GM23338 (cell line): ENCODE results near the gene TBC1D9B. TPM values are rescaled to one million over a fixed set of nuclear protein-coding genes. Genes with fewer than 3 reads are reported as not detected.

Experiments
- ATAC-seq: fragments of 200-7000 bp; cut with Tn5 transposase; 3 replicates; pipeline ENCODE4 v1.9.1; 2020
- DNase-seq: peaks from one replicate; pipeline ENCODE4 v3.0.0-alpha.2; 2015; ENCODE audit warnings: low spot score
- H2AFZ ChIP-seq: fragments of 200-600 bp; sonication (generic); 2 replicates; pipeline ENCODE4 v1.8.0; 2016; ENCODE audit warnings: antibody characterized with exemption, mild to moderate bottlenecking, moderate library complexity
- H3F3A ChIP-seq: fragments of 200-600 bp; sonication (generic); replicated peaks from 2 replicates; pipeline ENCODE4 v1.8.0; 2017; ENCODE audit warnings: antibody characterized with exemption, mixed run types, low read depth
- H3K27ac ChIP-seq: fragments of 200-600 bp; sonication (generic); 2 replicates; pipeline ENCODE4 v1.6.1; 2016; ENCODE audit warnings: low read depth
- H3K27me3 ChIP-seq: fragments of 200-600 bp; sonication (generic); 2 replicates; pipeline ENCODE4 v1.8.0; 2016; ENCODE audit warnings: mild to moderate bottlenecking, mixed run types, moderate library complexity; ENCODE audit not compliant: insufficient read depth
- H3K36me3 ChIP-seq: fragments of 200-600 bp; sonication (generic); 2 replicates; pipeline ENCODE4 v1.8.0; 2016; ENCODE audit warnings: mild to moderate bottlenecking; ENCODE audit not compliant: insufficient read depth
- H3K4me1 ChIP-seq: fragments of 200-600 bp; sonication (generic); 2 replicates; pipeline ENCODE4 v1.8.0; 2016; ENCODE audit warnings: mild to moderate bottlenecking, moderate library complexity; ENCODE audit not compliant: insufficient read depth
- H3K4me2 ChIP-seq: fragments of 200-600 bp; sonication (generic); 2 replicates; pipeline ENCODE4 v1.7.1; 2017; ENCODE audit warnings: mixed run types
- H3K4me3 ChIP-seq: fragments of 200-600 bp; sonication (generic); 2 replicates; pipeline ENCODE4 v1.6.1; 2016; ENCODE audit warnings: mixed run types
- H3K79me2 ChIP-seq: fragments of 200-600 bp; sonication (generic); replicated peaks from 2 replicates; pipeline ENCODE4 v1.8.0; 2017; ENCODE audit warnings: mild to moderate bottlenecking; ENCODE audit not compliant: insufficient read depth
- H3K9me2 ChIP-seq: fragments of 200-600 bp; sonication (generic); 2 replicates; pipeline ENCODE4 v1.8.0; 2017; ENCODE audit not compliant: insufficient read depth
- H4K20me1 ChIP-seq: fragments of 200-600 bp; sonication (generic); replicated peaks from 2 replicates; pipeline ENCODE4 v1.8.0; 2017; ENCODE audit warnings: mild to moderate bottlenecking; ENCODE audit not compliant: insufficient read depth
- H3K27ac Mint-ChIP-seq: 2 replicates; pipeline ENCODE4 v1.8.0; 2020; ENCODE audit warnings: inconsistent platforms, mild to moderate bottlenecking, moderate library complexity, mixed read lengths
- H3K27me3 Mint-ChIP-seq: 3 replicates; pipeline ENCODE4 v1.8.0; 2022; ENCODE audit warnings: low read depth, mild to moderate bottlenecking, moderate library complexity, mixed read lengths, inconsistent platforms; ENCODE audit not compliant: insufficient read depth, poor library complexity
- H3K36me3 Mint-ChIP-seq: 3 replicates; pipeline ENCODE4 v1.8.0; 2021; ENCODE audit warnings: low read depth, mild to moderate bottlenecking, inconsistent platforms, moderate library complexity, mixed read lengths
- H3K4me1 Mint-ChIP-seq: 3 replicates; pipeline ENCODE4 v1.8.0; 2020; ENCODE audit warnings: mild to moderate bottlenecking, inconsistent platforms, mixed read lengths
- H3K4me3 Mint-ChIP-seq: 3 replicates; pipeline ENCODE4 v1.8.0; 2021; ENCODE audit warnings: moderate library complexity, mild to moderate bottlenecking, inconsistent platforms, mixed read lengths
- H3K9me3 Mint-ChIP-seq: 3 replicates; pipeline ENCODE4 v1.8.0; 2020; ENCODE audit warnings: moderate library complexity, mild to moderate bottlenecking, inconsistent platforms, mixed read lengths
- CREB1 ChIP-seq: fragments of 250-450 bp; sonication (Bioruptor Pico); IDR thresholded peaks from 2 replicates; pipeline ENCODE4 v1.5.0; 2020; ENCODE audit warnings: low read depth, mild to moderate bottlenecking, moderate library complexity
- ETS1 ChIP-seq: IDR thresholded peaks from 2 replicates; pipeline ENCODE4 v1.6.1; 2016; ENCODE audit warnings: antibody characterized with exemption
- EZH2 ChIP-seq: fragments of 200-600 bp; sonication (generic); IDR thresholded peaks from one replicate; pipeline ENCODE4 v1.8.0; 2017; ENCODE audit warnings: antibody characterized with exemption, mild to moderate bottlenecking, low read depth; ENCODE audit not compliant: unreplicated experiment
- EZH2phosphoT487 ChIP-seq: fragments of 200-600 bp; sonication (generic); IDR thresholded peaks from one replicate; pipeline ENCODE4 v1.8.1; 2018; ENCODE audit warnings: antibody characterized with exemption; ENCODE audit not compliant: unreplicated experiment
- JUNB ChIP-seq: IDR thresholded peaks from one replicate; pipeline ENCODE4 v1.6.1; 2016; ENCODE audit warnings: antibody characterized with exemption; ENCODE audit not compliant: unreplicated experiment
- STAT1 ChIP-seq: IDR thresholded peaks from one replicate; pipeline ENCODE4 v1.6.1; 2016; ENCODE audit warnings: antibody characterized with exemption; ENCODE audit not compliant: unreplicated experiment
- ZNF331 ChIP-seq: fragments of 250-450 bp; sonication (Bioruptor Pico); IDR thresholded peaks from 2 replicates; pipeline ENCODE4 v1.5.0; 2020; ENCODE audit warnings: low read depth, mild to moderate bottlenecking, moderate library complexity
- ZNF462 ChIP-seq: fragments of 250-450 bp; sonication (Bioruptor Pico); IDR thresholded peaks from 2 replicates; pipeline ENCODE4 v1.5.0; 2020; ENCODE audit warnings: mild to moderate bottlenecking, moderate library complexity
- polyA plus RNA-seq: library from polyadenylated mRNA; unstranded; fragments of >200 nt; fragmentation: Nextera tagmentation; extraction: Ambion mirVana; gene quantifications from 2 replicates; pipeline ENCODE4 v1.2.1, GENCODE V29; 2016
- total RNA-seq: library from RNA; depleted of rRNA; stranded (reverse); fragments of >200 nt; shearing (Covaris generic); gene quantifications from 2 replicates; pipeline ENCODE4 v1.2.3, GENCODE V29; 2014
- TF ChIP-seq, protein P1 (sequence below), 2 experiments: fragments of 200-600 bp in 1 of 2; sonication (generic) in 1 of 2; conservative IDR thresholded peaks; 2 replicates each; pipeline versions ENCODE4 v1.5.1 to v1.6.1; 2016 to 2017; ENCODE audit warnings: antibody characterized with exemption in 2 of 2, low read depth in 2 of 2, mild to moderate bottlenecking in 2 of 2, moderate library complexity in 1 of 2

TBC1D9B gene
- total and polyA plus RNA-seq, 2 experiments from 2014 or later = 19.0 to 38.0 TPM

DNA sequence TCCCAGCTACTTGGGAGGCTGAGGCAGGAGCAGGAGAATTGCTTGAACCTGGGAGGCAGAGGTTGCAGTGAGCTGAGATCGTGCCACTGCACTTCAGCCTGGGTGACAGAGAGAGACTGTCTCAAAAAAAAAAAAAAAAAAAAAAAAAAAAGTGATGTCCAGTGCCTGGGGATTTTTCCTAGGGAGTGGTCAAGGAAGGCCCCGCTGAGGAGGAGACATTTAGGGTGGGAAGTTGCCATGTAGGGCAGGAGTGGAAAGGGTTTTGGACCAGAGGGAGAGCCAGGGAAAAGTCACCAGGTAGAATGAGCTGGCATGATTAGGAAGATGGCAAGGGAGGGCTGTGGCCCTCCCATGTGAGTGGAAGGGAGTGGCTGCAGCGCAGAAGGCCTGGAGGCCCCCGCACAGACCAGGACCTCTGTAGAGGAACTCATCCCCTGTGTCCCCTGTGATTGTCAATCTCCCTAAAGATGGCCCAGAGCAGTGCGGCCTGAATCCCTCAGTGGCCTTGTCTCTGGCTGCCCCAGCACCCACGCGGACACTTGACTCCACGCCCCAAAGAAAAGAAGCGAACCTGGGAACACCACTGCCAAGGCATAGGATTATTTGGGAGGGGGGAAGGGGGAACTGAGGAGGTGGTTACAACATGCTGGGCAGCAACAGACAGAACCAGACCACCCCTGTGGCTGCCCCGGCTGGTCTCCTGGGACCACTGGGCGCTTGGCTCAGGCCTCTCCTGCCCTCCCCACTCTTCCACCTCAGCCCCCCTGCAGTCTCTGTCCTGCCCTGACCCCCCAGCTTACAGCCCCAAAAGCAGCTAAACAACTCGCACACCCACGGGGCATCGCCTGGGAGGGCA lies 89.6 kb downstream of the TBC1D9B start (continued):
- TF ChIP-seq ZNF462 (CRISPR knock-in tag) (no peak), CREB1 (CRISPR knock-in tag) (no peak)
- TF ChIP-seq, protein P1, sequence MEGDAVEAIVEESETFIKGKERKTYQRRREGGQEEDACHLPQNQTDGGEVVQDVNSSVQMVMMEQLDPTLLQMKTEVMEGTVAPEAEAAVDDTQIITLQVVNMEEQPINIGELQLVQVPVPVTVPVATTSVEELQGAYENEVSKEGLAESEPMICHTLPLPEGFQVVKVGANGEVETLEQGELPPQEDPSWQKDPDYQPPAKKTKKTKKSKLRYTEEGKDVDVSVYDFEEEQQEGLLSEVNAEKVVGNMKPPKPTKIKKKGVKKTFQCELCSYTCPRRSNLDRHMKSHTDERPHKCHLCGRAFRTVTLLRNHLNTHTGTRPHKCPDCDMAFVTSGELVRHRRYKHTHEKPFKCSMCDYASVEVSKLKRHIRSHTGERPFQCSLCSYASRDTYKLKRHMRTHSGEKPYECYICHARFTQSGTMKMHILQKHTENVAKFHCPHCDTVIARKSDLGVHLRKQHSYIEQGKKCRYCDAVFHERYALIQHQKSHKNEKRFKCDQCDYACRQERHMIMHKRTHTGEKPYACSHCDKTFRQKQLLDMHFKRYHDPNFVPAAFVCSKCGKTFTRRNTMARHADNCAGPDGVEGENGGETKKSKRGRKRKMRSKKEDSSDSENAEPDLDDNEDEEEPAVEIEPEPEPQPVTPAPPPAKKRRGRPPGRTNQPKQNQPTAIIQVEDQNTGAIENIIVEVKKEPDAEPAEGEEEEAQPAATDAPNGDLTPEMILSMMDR (conservative IDR thresholded peaks at IDR 0.05; ENCODE audit: low read depth in 2 of 2) = no peak

DNA sequence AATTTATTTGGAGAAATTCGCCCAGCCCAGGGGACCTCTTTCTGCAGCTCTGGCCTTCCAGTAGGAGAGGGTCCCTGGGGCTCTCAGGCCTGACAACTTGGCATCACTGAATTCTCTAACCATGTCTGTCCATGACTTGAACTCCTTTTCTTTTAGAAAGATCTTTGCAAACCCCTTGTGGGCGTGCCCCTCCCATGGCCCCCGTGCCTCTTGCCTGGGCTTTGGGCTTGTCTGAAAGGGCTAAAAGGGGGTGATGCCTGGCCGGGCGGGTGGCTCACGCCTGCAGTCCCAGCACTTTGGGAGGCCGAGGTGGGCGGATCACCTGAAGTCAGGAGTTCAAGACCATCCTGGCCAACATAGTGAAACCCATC lies 90.2 kb downstream of the TBC1D9B start:
- Histone ChIP-seq H3K4me3 (peak overlapping the region; percentile 57), H3K27me3 (peaks cover 12% of the 10 kb centered on the region; the same call in 1 of the 2 replicates)
- H3K4me3 Mint-ChIP-seq = peak overlapping the region; percentile 64
- TF ChIP-seq ZNF331 (CRISPR knock-in tag) = no peak
- no peak for TF ChIP-seq STAT1
- no peak for TF ChIP-seq EZH2
- TF ChIP-seq CREB1 (CRISPR knock-in tag) = no peak
- TF ChIP-seq EZH2phosphoT487 = no peak
- no peak for TF ChIP-seq JUNB
- TF ChIP-seq ETS1 = no peak

More for the DNA sequence above, 90.2 kb downstream of the TBC1D9B start:
- Histone ChIP-seq H3K9me2 (no peaks in the 10 kb centered on the region), H3K4me1 (peaks cover 39% of the 10 kb centered on the region), H3K27ac (no peak overlapping the region), H3K79me2 (peaks cover 14% of the 10 kb centered on the region), H3K4me2 (peak overlapping the region; percentile 84), H3F3A (peaks cover 29% of the 10 kb centered on the region), H3K36me3 (peaks cover 5% of the 10 kb centered on the region; the same call in 1 of the 2 replicates), H2AFZ (0 out of 2 replicates have a peak overlapping the region, but pooled peaks have one; percentile 32), H4K20me1 (peaks cover 7% of the 10 kb centered on the region)
- no peak for ATAC-seq
- Mint-ChIP-seq H3K27ac (no peak overlapping the region), H3K4me1 (peaks cover 38% of the 10 kb centered on the region), H3K27me3 (peaks cover 41% of the 10 kb centered on the region), H3K9me3 (no peaks in the 10 kb centered on the region), H3K36me3 (peaks cover 28% of the 10 kb centered on the region)
- peak; percentile 55 for DNase-seq
